Endothelial cell (in vitro differentiated cells): ENCODE results near the gene MOGAT3. TPM values are rescaled to one million over a fixed set of nuclear protein-coding genes. Genes with fewer than 3 reads are reported as not detected.

Source experiments
- DNase-seq: peaks from one replicate; pipeline ENCODE4 v3.0.0; 2021; ENCODE audit warnings: low spot score
- H3K27ac Mint-ChIP-seq: one replicate; pipeline ENCODE4 v1.8.0; 2021; ENCODE audit warnings: mixed read lengths, inconsistent platforms; ENCODE audit not compliant: unreplicated experiment
- H3K27me3 Mint-ChIP-seq: one replicate; pipeline ENCODE4 v1.8.0; 2021; ENCODE audit warnings: mild to moderate bottlenecking, moderate library complexity, mixed read lengths, inconsistent platforms; ENCODE audit not compliant: unreplicated experiment
- H3K36me3 Mint-ChIP-seq: one replicate; pipeline ENCODE4 v1.8.0; 2021; ENCODE audit warnings: mild to moderate bottlenecking, low read depth, mixed read lengths, inconsistent platforms; ENCODE audit not compliant: unreplicated experiment
- H3K4me1 Mint-ChIP-seq: one replicate; pipeline ENCODE4 v1.8.0; 2021; ENCODE audit warnings: mild to moderate bottlenecking, mixed read lengths, inconsistent platforms; ENCODE audit not compliant: unreplicated experiment
- H3K4me3 Mint-ChIP-seq: one replicate; pipeline ENCODE4 v1.8.0; 2021; ENCODE audit warnings: mild to moderate bottlenecking, mixed read lengths, inconsistent platforms; ENCODE audit not compliant: unreplicated experiment
- H3K9me3 Mint-ChIP-seq: one replicate; pipeline ENCODE4 v1.8.0; 2021; ENCODE audit warnings: mixed read lengths, inconsistent platforms; ENCODE audit not compliant: unreplicated experiment
- total RNA-seq: library from RNA; stranded (reverse); fragmentation: NEBNext Ultra II Directional; extraction: Animal tissue kit (Norgen Biotek cat#: 25700); gene quantifications from one replicate; pipeline ENCODE4 v1.2.1, GENCODE V29; 2021; ENCODE audit not compliant: unreplicated experiment
- TF ChIP-seq, protein P1 (sequence below): fragments of 200-600 bp; sonication (generic); IDR thresholded peaks from one replicate; pipeline ENCODE4 v1.5.0; 2021; ENCODE audit warnings: antibody characterized with exemption; ENCODE audit not compliant: unreplicated experiment

The MOGAT3 gene
- total RNA-seq, 1 donor from 2014 or later: not detected

DNA sequence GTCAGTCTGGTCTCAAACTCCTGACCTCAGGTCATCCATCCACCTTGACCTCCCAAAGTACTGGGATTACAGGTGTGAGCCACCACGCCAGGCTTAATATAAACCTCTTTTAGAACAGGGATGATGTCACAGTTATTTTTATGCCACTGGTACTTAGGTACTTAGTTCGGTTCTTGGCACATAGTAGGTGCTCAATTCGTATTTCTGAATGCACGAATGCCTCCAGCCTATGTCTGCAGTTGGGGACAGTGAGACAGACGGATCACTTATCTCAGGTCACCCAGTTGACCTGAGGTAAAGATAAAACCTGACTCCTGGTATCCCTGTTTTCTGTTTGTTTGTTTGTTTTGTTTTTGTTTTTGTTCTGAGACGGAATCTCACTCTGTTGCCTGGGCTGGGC, 14.6 kb downstream of the MOGAT3 start:
- Mint-ChIP-seq H3K27ac (no peak overlapping the region), H3K9me3 (no peaks in the 10 kb centered on the region), H3K27me3 (peaks cover 8% of the 10 kb centered on the region), H3K4me3 (no peak overlapping the region), H3K36me3 (no peaks in the 10 kb centered on the region), H3K4me1 (no peaks in the 10 kb centered on the region)
- DNase-seq: no peak
- TF ChIP-seq, protein P1, sequence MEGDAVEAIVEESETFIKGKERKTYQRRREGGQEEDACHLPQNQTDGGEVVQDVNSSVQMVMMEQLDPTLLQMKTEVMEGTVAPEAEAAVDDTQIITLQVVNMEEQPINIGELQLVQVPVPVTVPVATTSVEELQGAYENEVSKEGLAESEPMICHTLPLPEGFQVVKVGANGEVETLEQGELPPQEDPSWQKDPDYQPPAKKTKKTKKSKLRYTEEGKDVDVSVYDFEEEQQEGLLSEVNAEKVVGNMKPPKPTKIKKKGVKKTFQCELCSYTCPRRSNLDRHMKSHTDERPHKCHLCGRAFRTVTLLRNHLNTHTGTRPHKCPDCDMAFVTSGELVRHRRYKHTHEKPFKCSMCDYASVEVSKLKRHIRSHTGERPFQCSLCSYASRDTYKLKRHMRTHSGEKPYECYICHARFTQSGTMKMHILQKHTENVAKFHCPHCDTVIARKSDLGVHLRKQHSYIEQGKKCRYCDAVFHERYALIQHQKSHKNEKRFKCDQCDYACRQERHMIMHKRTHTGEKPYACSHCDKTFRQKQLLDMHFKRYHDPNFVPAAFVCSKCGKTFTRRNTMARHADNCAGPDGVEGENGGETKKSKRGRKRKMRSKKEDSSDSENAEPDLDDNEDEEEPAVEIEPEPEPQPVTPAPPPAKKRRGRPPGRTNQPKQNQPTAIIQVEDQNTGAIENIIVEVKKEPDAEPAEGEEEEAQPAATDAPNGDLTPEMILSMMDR: no peak

DNA sequence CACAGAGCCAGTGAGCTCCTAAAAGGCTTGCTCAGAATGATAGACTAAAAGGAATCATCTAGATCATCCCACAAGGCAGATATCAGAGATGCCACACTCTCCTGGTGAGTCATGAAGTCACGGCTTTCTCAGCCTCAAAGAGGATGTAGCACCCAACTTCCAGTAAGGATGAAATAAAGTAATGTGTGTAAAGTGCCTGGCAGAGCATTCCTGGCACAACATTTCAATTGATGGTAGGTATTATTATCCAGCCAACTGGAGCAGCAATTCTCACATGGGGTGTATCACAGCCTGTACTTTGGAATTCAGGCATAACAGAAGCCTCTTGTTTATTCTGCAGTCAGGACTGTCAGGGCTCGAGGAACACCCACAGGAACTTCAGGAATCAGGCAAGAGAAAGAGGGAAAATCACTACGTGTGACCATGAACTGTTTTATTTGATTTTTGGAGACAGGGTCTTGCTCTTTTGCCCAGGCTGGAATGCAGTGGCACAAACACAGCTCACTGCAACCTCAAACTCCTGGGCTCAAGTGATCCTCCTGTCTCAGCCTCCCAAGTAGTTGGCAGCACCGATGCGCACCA, 15.5 kb downstream of the MOGAT3 start:
- DNase-seq: no peak
- Mint-ChIP-seq H3K27me3 (peaks cover 12% of the 10 kb centered on the region), H3K27ac (no peak overlapping the region)

DNA sequence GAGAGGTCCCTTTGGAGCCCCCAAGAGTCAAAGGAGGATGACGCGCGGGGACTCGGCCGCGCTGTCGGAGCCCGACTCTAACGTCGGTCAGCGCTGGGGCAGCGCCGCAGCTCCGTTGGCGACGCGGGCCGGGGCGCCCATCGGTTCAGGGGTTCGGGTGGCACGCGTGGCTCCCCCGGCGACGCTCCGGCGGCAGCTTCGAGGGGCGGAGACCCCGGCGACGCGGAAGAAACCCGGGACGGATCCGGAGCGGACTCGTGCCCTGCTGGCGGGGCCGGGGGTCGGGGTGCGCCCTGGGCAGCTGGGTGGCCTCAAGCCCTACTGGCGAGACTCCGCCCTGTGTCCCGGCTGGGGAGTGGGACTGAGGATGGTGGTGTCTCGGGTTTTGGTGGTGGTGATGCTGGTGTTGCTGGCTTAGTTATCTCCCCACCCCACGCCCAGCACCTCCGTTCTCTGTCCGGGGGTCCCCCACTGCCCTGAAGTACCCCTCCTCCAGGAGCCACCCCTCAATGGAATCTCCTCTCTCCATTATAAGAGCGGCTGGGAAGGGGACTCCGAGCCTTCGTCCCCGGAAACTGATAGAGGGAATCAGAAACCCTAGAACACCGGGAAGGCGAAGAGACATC, 20.6 kb downstream of the MOGAT3 start, which contains the start of gene NAT16:
TSS of gene NAT16 (minus strand) at position 164 of the 626 bp plus-strand sequence. CDS start 5,486 bp downstream, outside the sequence.
- peaks cover 23% of the 10 kb centered on the region for H3K27me3 Mint-ChIP-seq
- H3K27ac Mint-ChIP-seq: no peak within 1 kb of the TSS
- no peaks in the 10 kb centered on the region for H3K9me3 Mint-ChIP-seq
- TF ChIP-seq, protein P1: no peak
- DNase-seq: no peak
- no peaks in the 10 kb centered on the region for H3K36me3 Mint-ChIP-seq
- H3K4me1 Mint-ChIP-seq: no peaks in the 10 kb centered on the region
- no peak within 1 kb of the TSS for H3K4me3 Mint-ChIP-seq

More for the DNA sequence above, 15.5 kb downstream of the MOGAT3 start:
- Mint-ChIP-seq H3K4me3 (no peak overlapping the region), H3K36me3 (no peaks in the 10 kb centered on the region), H3K9me3 (no peaks in the 10 kb centered on the region), H3K4me1 (no peaks in the 10 kb centered on the region)
- TF ChIP-seq, protein P1: no peak

GRCh38 chr7:101179713-101180112, 21.1 kb downstream of the MOGAT3 start:
- Mint-ChIP-seq H3K27ac (no peak overlapping the region), H3K27me3 (peaks cover 25% of the 10 kb centered on the region), H3K9me3 (no peaks in the 10 kb centered on the region), H3K4me1 (no peaks in the 10 kb centered on the region), H3K4me3 (no peak overlapping the region), H3K36me3 (no peaks in the 10 kb centered on the region)
- TF ChIP-seq, protein P1: no peak
- no peak for DNase-seq

- Mint-ChIP-seq H3K9me3 (no peaks in the 10 kb centered on the region), H3K27ac (no peak overlapping the region), H3K4me1 (no peaks in the 10 kb centered on the region), H3K36me3 (no peaks in the 10 kb centered on the region), H3K4me3 (no peak overlapping the region), H3K27me3 (peaks cover 28% of the 10 kb centered on the region)
- TF ChIP-seq, protein P1: no peak
- DNase-seq: no peak
Observed at GRCh38 chr7:101179117-101179516, 21.7 kb downstream of the MOGAT3 start.
